H1 (cell line): ENCODE measurements around the gene FMNL2. TPM values are rescaled to one million over a fixed set of nuclear protein-coding genes. Genes with fewer than 3 reads are reported as not detected.
A peak's percentile ranks its signal among the peaks of the same experiment; 100 is the strongest.

Experiments used
- CTCF ChIA-PET: fragments of 300-600 bp; sonication (Branson Sonifier 250); formaldehyde crosslinking; loops from one replicate; lab custom pipeline; 2021; ENCODE audit not compliant: partially characterized antibody; lab: Charles Lee
- POLR2A ChIA-PET: fragments of 300-600 bp; sonication (Branson Sonifier 250); formaldehyde crosslinking; loops from one replicate; lab custom pipeline; 2021; ENCODE audit warnings: inconsistent platforms; ENCODE audit not compliant: partially characterized antibody; lab: Charles Lee
- DNase-seq, 2 experiments: peaks; one replicate each; pipeline versions ENCODE4 v3.0.0 to v3.0.0-alpha.2; 2010 to 2022; ENCODE audit warnings: low spot score in 2 of 2, low read depth in 1 of 2, mixed read lengths in 1 of 2
- FAIRE-seq: peaks from 2 replicates; lab custom pipeline; 2011; peaks lifted over from hg19 to GRCh38; lab: Jason Lieb, UNC
- H2AFZ ChIP-seq: 2 replicates; pipeline ENCODE4 v1.8.1; 2012; ENCODE audit warnings: low read length, inconsistent platforms
- H2AK5ac ChIP-seq: 2 replicates; pipeline ENCODE4 v1.6.1; 2013; ENCODE audit warnings: low read depth, low read length
- H2BK120ac ChIP-seq: replicated peaks from 2 replicates; pipeline ENCODE3; 2013; ENCODE audit warnings: low read depth, low read length, inconsistent platforms
- H2BK12ac ChIP-seq: 2 replicates; pipeline ENCODE4 v1.6.1; 2013; ENCODE audit warnings: low read depth, low read length
- H2BK15ac ChIP-seq: 2 replicates; pipeline ENCODE4 v1.6.1; 2013; ENCODE audit warnings: low read length
- H2BK20ac ChIP-seq: 2 replicates; pipeline ENCODE4 v1.6.1; 2013; ENCODE audit warnings: low read length
- H2BK5ac ChIP-seq: 2 replicates; pipeline ENCODE4 v1.6.1; 2013; ENCODE audit warnings: low read depth, low read length
- H3K14ac ChIP-seq: 2 replicates; pipeline ENCODE4 v1.6.1; 2013; ENCODE audit warnings: inconsistent platforms; ENCODE audit not compliant: insufficient read length
- H3K18ac ChIP-seq: 2 replicates; pipeline ENCODE4 v1.6.1; 2013; ENCODE audit warnings: low read length; ENCODE audit errors: extremely low read depth
- H3K23ac ChIP-seq: 2 replicates; pipeline ENCODE4 v1.6.1; 2013; ENCODE audit warnings: inconsistent platforms; ENCODE audit not compliant: insufficient read length
- H3K23me2 ChIP-seq: 2 replicates; pipeline ENCODE4 v1.6.1; 2013; ENCODE audit warnings: low read depth, low read length
- H3K27ac ChIP-seq: 2 replicates; pipeline ENCODE4 v1.6.1; 2011; ENCODE audit warnings: low read depth, low read length, inconsistent platforms
- H3K27me3 ChIP-seq, 4 experiments: replicated peaks in 1 of 4; 1 replicate in 1 of 4; 2 replicates in 3 of 4; pipeline versions ENCODE4 v1.6.1 to v1.8.1; 2011 to 2013; ENCODE audit warnings: low read length in 3 of 4, mild to moderate bottlenecking in 3 of 4, inconsistent platforms in 2 of 4, mixed read lengths in 2 of 4, moderate library complexity in 1 of 4; ENCODE audit not compliant: control insufficient read depth in 3 of 4, insufficient read depth in 3 of 4; ENCODE audit errors: extremely low read depth in 1 of 4
- H3K36me3 ChIP-seq, 4 experiments: 2 replicates each; pipeline versions ENCODE4 v1.6.1 to v1.8.1; 2011 to 2013; ENCODE audit warnings: mild to moderate bottlenecking in 4 of 4, low read length in 3 of 4, moderate library complexity in 2 of 4, control low read depth in 1 of 4, inconsistent platforms in 1 of 4; ENCODE audit not compliant: insufficient read depth in 4 of 4, control insufficient read depth in 2 of 4
- H3K4ac ChIP-seq: replicated peaks from 2 replicates; pipeline ENCODE3; 2013; ENCODE audit warnings: low read length, low read depth, mixed read lengths, inconsistent platforms; ENCODE audit not compliant: insufficient read length
- H3K4me1 ChIP-seq, 4 experiments: replicated peaks in 1 of 4; 1 replicate in 1 of 4; 2 replicates in 3 of 4; pipeline versions ENCODE4 v1.6.1 to v1.8.1; 2011 to 2013; ENCODE audit warnings: low read length in 3 of 4, inconsistent platforms in 2 of 4, mixed read lengths in 1 of 4; ENCODE audit not compliant: insufficient read depth in 4 of 4, control insufficient read depth in 3 of 4
- H3K4me2 ChIP-seq, 2 experiments: 2 replicates each; pipeline versions ENCODE4 v1.6.1 to v1.8.1; 2011 to 2013; ENCODE audit warnings: low read depth in 2 of 2, low read length in 2 of 2, control low read depth in 1 of 2, inconsistent platforms in 1 of 2, mild to moderate bottlenecking in 1 of 2; ENCODE audit not compliant: insufficient read depth in 1 of 2
- H3K4me3 ChIP-seq, 4 experiments: fragments of 200-600, 300-600 bp in 1 of 4; sonication (generic), shearing (Covaris generic), sonication (Bioruptor Twin) in 1 of 4; 2 replicates each; pipeline versions ENCODE4 v1.5.1 to v1.8.1; 2011 to 2016; ENCODE audit warnings: low read length in 4 of 4, low read depth in 3 of 4, control low read depth in 2 of 4, inconsistent platforms in 2 of 4, mild to moderate bottlenecking in 2 of 4, mixed read lengths in 1 of 4, moderate library complexity in 1 of 4; ENCODE audit not compliant: insufficient read depth in 2 of 4; ENCODE audit errors: extremely low read depth in 1 of 4
- H3K56ac ChIP-seq: replicated peaks from 2 replicates; pipeline ENCODE3; 2013; ENCODE audit warnings: low read depth, mild to moderate bottlenecking, mixed read lengths, low read length, inconsistent platforms; ENCODE audit not compliant: insufficient read length
- H3K79me1 ChIP-seq: 2 replicates; pipeline ENCODE4 v1.6.1; 2013; ENCODE audit warnings: low read depth, low read length, control low read depth
- H3K79me2 ChIP-seq, 2 experiments: 2 replicates each; pipeline versions ENCODE4 v1.6.1 to v1.8.1; 2012 to 2013; ENCODE audit warnings: low read length in 2 of 2, mild to moderate bottlenecking in 2 of 2, inconsistent platforms in 1 of 2; ENCODE audit not compliant: insufficient read depth in 2 of 2, control insufficient read depth in 1 of 2
- H3K9ac ChIP-seq, 4 experiments: replicated peaks in 1 of 4; 1 replicate in 1 of 4; 2 replicates in 3 of 4; pipeline versions ENCODE4 v1.6.1 to v1.8.1; 2011 to 2013; ENCODE audit warnings: low read depth in 3 of 4, low read length in 3 of 4, control low read depth in 2 of 4, mild to moderate bottlenecking in 2 of 4, moderate library complexity in 2 of 4, inconsistent platforms in 1 of 4; ENCODE audit errors: extremely low read depth in 1 of 4
- H3K9me3 ChIP-seq, 2 experiments: 2 replicates each; pipeline versions ENCODE4 v1.6.1 to v1.8.1; 2012 to 2013; ENCODE audit warnings: mild to moderate bottlenecking in 2 of 2, moderate library complexity in 2 of 2, control low read depth in 1 of 2, inconsistent platforms in 1 of 2, low read depth in 1 of 2, low read length in 1 of 2, mixed read lengths in 1 of 2; ENCODE audit not compliant: insufficient read depth in 2 of 2
- H4K20me1 ChIP-seq, 2 experiments: replicated peaks in 1 of 2; 2 replicates each; pipeline versions ENCODE3 to v1.8.1; 2011 to 2013; ENCODE audit warnings: inconsistent platforms in 2 of 2, low read length in 2 of 2, mild to moderate bottlenecking in 1 of 2; ENCODE audit not compliant: insufficient read depth in 2 of 2, control insufficient read depth in 1 of 2
- H4K5ac ChIP-seq: 2 replicates; pipeline ENCODE4 v1.6.1; 2013; ENCODE audit warnings: low read length, low read depth, mixed read lengths, inconsistent platforms; ENCODE audit not compliant: insufficient read length
- H4K8ac ChIP-seq: 2 replicates; pipeline ENCODE4 v1.8.0; 2013; ENCODE audit warnings: mild to moderate bottlenecking, moderate library complexity, low read length, inconsistent platforms; ENCODE audit not compliant: insufficient read depth; ENCODE audit errors: extremely low read depth
- H4K91ac ChIP-seq: replicated peaks from 2 replicates; pipeline ENCODE3; 2013; ENCODE audit warnings: low read length, mixed read lengths, inconsistent platforms; ENCODE audit not compliant: insufficient read length
- CTBP2 ChIP-seq: IDR thresholded peaks from 2 replicates; pipeline ENCODE4 v1.7.0; 2011; ENCODE audit warnings: borderline replicate concordance, mild to moderate bottlenecking, moderate library complexity, mixed read lengths, low read length; ENCODE audit not compliant: insufficient read depth, insufficient read length
- JUND ChIP-seq: IDR thresholded peaks from 2 replicates; pipeline ENCODE4 v1.6.1; 2011; ENCODE audit warnings: mild to moderate bottlenecking, improper control_type of control experiment, low read length
- KDM4A ChIP-seq: IDR thresholded peaks from one replicate; pipeline ENCODE4 v1.7.1; 2012; ENCODE audit warnings: low read depth, mild to moderate bottlenecking, moderate library complexity, low read length, inconsistent platforms; ENCODE audit not compliant: severe bottlenecking
- MAFK ChIP-seq: IDR thresholded peaks from 2 replicates; pipeline ENCODE4 v1.6.1; 2012; ENCODE audit warnings: low read depth, mild to moderate bottlenecking, improper control_type of control experiment, low read length
- WGBS, 2 experiments: shearing (Covaris generic) in 1 of 2; methylation state at CpG; one replicate each; pipeline versions ENCODE4 v1.1.6 to v1.1.7; 2013 to 2015; ENCODE audit warnings: low lambda C conversion rate in 2 of 2, mixed read lengths in 2 of 2, inconsistent platforms in 1 of 2, low coverage in 1 of 2, missing lambda C conversion rate in 1 of 2; ENCODE audit not compliant: insufficient replicate concordance in 2 of 2, insufficient coverage in 1 of 2, insufficient read length in 1 of 2; ENCODE audit errors: extremely low coverage in 1 of 2, missing lambda C conversion rate in 1 of 2; 5-methylcytosine and 5-hydroxymethylcytosine counted together
- polyA plus RNA-seq, 7 experiments: library from polyadenylated mRNA; depleted of rRNA in 3 of 7; stranded (reverse) in 5 of 7; unstranded in 2 of 7; fragments of >200 nt in 5 of 7; fragments of 200-250 nt in 2 of 7; gene quantifications; 1 replicate in 5 of 7; 2 replicates in 1 of 7; 4 replicates in 1 of 7; pipeline versions ENCODE4 v1.2.1 to v1.2.3, GENCODE V29; 2011 to 2013; ENCODE audit warnings: missing spikeins in 2 of 7, mixed read lengths in 2 of 7
- total RNA-seq: library from RNA; stranded (reverse); fragmentation: NEBNext Ultra II Directional; extraction: Animal tissue kit (Norgen Biotek cat#: 25700); gene quantifications from 2 replicates; pipeline ENCODE4 v1.2.1, GENCODE V29; 2021
- TF ChIP-seq, protein P1 (sequence below): IDR thresholded peaks from 2 replicates; pipeline ENCODE4 v1.6.1; 2011; ENCODE audit warnings: low read length, improper control_type of control experiment

The FMNL2 gene
- total and polyA plus RNA-seq, 2 of the 8 experiments (the other 6 are each of a cell fraction or from before 2014, with no cell fraction given), result 15.5 to 45.1 TPM

- no peak overlapping the region for H2AFZ ChIP-seq
- H4K8ac ChIP-seq, result no peak overlapping the region
- peaks cover 8 to 85% of the 10 kb centered on the region in 2 experiments for H3K79me2 ChIP-seq
- no peak overlapping the region for H3K23ac ChIP-seq
- H4K5ac ChIP-seq, result no peak overlapping the region
- no peak overlapping the region for H3K9ac ChIP-seq
- no peak overlapping the region for H3K4me3 ChIP-seq
- H3K14ac ChIP-seq, result no peak overlapping the region
- ChIA-PET CTCF (no interaction called here), POLR2A (no interaction called here)
- no peak overlapping the region for H3K27ac ChIP-seq
- no peak overlapping the region for H2BK15ac ChIP-seq
- no peak overlapping the region for H2BK120ac ChIP-seq
- peaks cover 4% of the 10 kb centered on the region for H3K79me1 ChIP-seq
- WGBS, 2 experiments, result 85% methylated on average over 9 of the region's 9 CpGs; no CpG with 5 or more reads in 1 of the 2 experiments
- no peak overlapping the region for H3K56ac ChIP-seq
- FAIRE-seq (no peak), DNase-seq (no peak)
- no peak overlapping the region for H2BK20ac ChIP-seq
- no peaks in the 10 kb centered on the region for H3K36me3 ChIP-seq
- no peak overlapping the region for H3K4ac ChIP-seq
- TF ChIP-seq CTBP2 (no peak), MAFK (0 out of 2 replicates have a peak, but pooled peaks have one; percentile 11), JUND (no peak), KDM4A (no peak)
- TF ChIP-seq, protein P1, sequence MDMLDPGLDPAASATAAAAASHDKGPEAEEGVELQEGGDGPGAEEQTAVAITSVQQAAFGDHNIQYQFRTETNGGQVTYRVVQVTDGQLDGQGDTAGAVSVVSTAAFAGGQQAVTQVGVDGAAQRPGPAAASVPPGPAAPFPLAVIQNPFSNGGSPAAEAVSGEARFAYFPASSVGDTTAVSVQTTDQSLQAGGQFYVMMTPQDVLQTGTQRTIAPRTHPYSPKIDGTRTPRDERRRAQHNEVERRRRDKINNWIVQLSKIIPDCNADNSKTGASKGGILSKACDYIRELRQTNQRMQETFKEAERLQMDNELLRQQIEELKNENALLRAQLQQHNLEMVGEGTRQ, result no peak
- peaks cover 0 to 2% (median 1%) of the 10 kb centered on the region in 4 experiments; a peak in 3 of 7 replicates for H3K4me1 ChIP-seq
- no peak overlapping the region for H2BK12ac ChIP-seq
- H3K9me3 ChIP-seq, result no peaks in the 10 kb centered on the region
- H2AK5ac ChIP-seq, result no peak overlapping the region
- H4K20me1 ChIP-seq, result no peaks in the 10 kb centered on the region
- H3K27me3 ChIP-seq, result no peaks in the 10 kb centered on the region
- H3K18ac ChIP-seq, result no peak overlapping the region
- no peak overlapping the region for H4K91ac ChIP-seq
- H2BK5ac ChIP-seq, result no peak overlapping the region
- H3K23me2 ChIP-seq, result no peaks in the 10 kb centered on the region; the same call in 1 of the 2 replicates
- H3K4me2 ChIP-seq, result no peak overlapping the region
Measured at GRCh38 chr2:152505495-152505906, 170.5 kb downstream of the FMNL2 start.
